Thyroid gland (tissue), 4 donors: ENCODE data around the gene SH3RF3.

Source experiments
- POLR2A ChIP-seq, 2 donors: fragments of 450-650 bp; IDR thresholded peaks; one replicate each; pipeline ENCODE4 v1.6.1; 2017; ENCODE audit warnings: antibody characterized with exemption in 2 of 2, mild to moderate bottlenecking in 2 of 2, moderate library complexity in 1 of 2
- TF ChIP-seq, protein P1 (sequence below), 6 experiments: fragments of 200-600 bp in 3 of 6; fragments of 450-650 bp in 3 of 6; sonication (generic) in 3 of 6; IDR thresholded peaks; one replicate each; pipeline ENCODE4 v1.5.1; 2016 to 2019; ENCODE audit warnings: antibody characterized with exemption in 6 of 6, mild to moderate bottlenecking in 2 of 6, inconsistent platforms in 1 of 6, moderate library complexity in 1 of 6

DNA sequence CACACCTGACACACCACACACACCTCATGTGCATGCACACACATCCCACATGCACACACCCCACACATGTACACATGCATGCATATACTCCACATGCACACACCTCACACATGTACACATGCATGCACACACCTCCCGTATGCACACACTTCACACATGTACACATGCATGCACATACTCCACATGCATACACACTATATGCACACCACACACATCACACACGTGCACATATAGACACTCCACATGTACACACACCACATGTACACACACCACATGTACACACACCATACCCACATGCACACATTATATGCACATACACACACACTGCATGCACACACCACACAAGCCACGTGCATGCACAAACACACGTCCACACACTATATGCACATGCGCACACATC lies 384.2 kb downstream of the SH3RF3 start:
- TF ChIP-seq, protein P1, sequence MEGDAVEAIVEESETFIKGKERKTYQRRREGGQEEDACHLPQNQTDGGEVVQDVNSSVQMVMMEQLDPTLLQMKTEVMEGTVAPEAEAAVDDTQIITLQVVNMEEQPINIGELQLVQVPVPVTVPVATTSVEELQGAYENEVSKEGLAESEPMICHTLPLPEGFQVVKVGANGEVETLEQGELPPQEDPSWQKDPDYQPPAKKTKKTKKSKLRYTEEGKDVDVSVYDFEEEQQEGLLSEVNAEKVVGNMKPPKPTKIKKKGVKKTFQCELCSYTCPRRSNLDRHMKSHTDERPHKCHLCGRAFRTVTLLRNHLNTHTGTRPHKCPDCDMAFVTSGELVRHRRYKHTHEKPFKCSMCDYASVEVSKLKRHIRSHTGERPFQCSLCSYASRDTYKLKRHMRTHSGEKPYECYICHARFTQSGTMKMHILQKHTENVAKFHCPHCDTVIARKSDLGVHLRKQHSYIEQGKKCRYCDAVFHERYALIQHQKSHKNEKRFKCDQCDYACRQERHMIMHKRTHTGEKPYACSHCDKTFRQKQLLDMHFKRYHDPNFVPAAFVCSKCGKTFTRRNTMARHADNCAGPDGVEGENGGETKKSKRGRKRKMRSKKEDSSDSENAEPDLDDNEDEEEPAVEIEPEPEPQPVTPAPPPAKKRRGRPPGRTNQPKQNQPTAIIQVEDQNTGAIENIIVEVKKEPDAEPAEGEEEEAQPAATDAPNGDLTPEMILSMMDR (IDR thresholded peaks at IDR 0.05): no peak
- no peak for TF ChIP-seq POLR2A (IDR thresholded peaks at IDR 0.05)
